Measurements from ENCODE around the gene PHF19.

The PHF19 gene

GRCh38 chr9:120853198-120853597 lies 23.8 kb downstream of the PHF19 start:
- DNase-seq (ENCODE audit: low read depth, low spot score), result no peak

- DNase-seq (ENCODE audit: low read depth, low spot score), result no peak
Observed at GRCh38 chr9:120852240-120853010, 24.6 kb downstream of the PHF19 start.

- DNase-seq (ENCODE audit: low read depth, low spot score), result no peak
Observed at GRCh38 chr9:120851449-120851848, 25.5 kb downstream of the PHF19 start.

DNA sequence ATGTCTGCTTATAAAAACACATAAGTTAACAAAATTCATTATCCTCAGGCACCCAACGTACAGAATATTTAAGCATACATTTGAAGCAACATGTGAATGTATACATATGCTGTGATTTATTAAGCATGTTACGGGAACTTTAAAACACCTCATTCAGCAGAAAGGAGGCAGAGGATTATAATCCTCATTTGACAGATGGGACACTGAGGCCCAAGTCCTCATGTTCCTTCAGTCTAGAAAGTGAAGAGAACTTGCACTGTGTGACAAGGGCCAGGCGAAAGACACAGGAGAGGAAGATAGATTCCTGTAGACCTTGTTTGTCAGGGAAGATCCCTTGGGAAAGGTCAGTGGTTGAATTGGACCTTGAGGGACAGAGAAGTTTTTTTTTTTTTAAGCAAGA lies 26.7 kb downstream of the PHF19 start:
- no peak for DNase-seq (ENCODE audit: low read depth, low spot score)

DNA sequence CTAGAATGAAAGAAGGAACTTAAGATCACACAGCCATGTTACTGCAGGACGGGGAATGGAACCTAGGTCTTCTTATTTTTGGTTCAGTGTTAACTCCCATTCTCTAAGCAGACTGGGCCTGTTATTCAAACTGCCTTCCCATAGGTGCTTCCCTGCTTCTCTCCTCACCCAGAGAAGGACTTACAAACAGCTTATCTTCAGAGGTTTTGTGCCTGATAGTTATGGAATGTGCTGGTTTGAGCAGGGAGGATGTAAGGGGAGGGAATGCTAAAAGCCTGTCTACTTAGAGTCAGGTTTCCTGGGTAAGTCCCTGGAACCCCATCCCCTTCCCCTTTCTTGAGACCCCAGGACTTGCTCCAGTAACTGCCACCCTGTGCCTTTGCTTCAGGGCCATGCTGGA lies 30.1 kb downstream of the PHF19 start:
- DNase-seq (ENCODE audit: low read depth, low spot score), result no peak

- no peak for DNase-seq (ENCODE audit: low read depth, low spot score)
Observed at GRCh38 chr9:120846251-120846889, 30.6 kb downstream of the PHF19 start.

GRCh38 chr9:120845255-120845654 lies 31.7 kb downstream of the PHF19 start:
- DNase-seq (ENCODE audit: low read depth, low spot score), result no peak

DNA sequence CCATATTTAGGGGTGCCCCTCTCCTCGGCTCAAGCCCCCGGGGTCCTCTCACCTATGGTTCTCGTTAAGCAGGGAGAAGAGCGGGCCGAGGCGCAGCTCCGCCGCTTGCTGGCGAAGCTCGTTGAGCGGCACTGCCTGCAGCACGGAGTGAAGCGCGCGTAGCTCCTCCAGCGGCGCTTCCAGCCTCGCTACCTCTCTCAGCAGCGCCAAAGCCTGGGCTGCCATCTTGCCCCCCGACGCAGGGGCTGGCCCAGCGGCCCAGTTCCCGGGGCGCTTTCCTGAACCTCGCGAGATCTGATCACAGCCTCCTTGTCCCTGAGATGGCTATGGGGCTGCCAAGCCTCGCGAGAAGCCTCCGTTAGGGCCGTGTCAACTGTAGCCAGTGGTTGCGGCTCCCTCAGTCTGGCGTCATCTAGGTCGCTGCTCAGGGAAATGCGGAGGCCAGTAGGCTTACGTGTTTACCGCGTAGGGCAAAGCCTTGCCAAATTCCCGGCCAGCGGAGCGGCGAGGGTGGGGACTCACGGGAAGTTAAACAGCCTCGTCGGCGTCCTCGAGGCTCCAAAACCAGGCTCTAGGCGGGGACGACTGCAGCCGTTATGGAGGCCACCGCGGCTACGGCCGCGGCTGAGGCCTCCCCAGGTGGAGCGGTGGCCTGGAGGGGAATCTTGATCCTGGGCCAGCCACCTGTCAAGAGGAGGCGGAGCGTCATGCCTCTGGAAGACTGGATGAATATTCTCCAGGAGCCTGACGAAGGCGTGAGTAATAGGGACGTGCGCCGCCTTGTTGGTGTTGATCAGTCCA lies 34.1 kb downstream of the PHF19 start, which contains the start of gene PSMD5:
Gene PSMD5, minus strand, starts transcription at position 238 of the 801 bp plus-strand sequence. Its CDS starts 13 bp downstream, at position 225.
- DNase-seq (ENCODE audit: low read depth, low spot score), result peak; percentile 87

DNA sequence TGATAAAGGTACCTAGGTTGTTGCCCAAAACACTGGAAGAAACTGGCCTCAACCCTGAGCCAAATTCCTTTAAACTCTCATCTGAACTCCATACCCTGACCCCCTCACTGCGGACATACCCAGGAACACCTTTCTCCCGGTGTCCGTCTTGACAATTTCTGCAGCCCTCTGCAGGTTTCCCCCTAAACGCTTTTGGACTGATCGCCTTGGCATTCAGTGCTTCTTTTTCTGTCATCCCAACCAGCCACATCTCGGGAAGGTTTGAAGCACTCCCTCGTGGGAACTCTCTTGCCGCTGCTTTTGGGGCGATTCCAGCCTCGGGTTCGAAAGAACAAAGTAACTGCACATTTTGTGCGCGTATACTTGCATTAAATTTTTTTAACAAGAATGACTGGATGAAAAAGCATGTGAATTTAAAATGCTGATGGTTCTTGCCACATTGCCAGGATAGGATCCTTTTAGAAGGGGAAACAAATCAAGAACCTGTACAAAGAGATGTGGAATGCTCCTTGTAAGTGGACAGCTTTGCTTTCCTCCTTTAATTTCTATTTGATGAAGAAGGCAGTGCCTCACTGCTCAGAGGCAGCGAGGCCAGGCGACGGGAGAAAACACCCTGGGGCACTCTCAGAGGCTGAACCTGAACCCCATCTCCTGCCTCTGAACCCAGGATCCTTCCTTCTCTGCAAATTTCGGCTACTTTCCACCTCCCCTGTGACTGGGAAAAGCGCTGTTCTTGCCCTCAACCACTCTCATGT lies 34.9 kb downstream of the PHF19 start:
- no peak for DNase-seq (ENCODE audit: low read depth, low spot score)

DNA sequence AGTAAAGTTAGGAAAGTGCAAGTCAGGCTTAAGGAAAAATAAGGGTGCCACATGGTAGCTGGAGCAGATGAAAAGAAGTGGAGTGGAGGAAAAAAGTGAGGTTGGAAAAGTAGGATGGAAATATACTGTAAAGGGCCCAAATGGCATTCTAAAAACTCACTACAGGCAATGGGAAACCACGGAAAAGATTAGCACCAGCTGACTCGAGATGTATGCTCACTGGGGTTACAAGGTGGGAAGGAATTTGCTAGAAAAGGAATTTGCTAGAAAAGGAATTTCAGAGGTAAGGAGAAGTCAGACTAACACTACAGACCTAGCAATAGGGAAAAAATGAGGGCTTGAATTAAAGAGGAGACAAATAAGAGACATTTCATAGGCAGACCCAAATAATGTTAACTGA lies 37.8 kb downstream of the PHF19 start:
- DNase-seq (ENCODE audit: low read depth, low spot score), result no peak

GRCh38 chr9:120837921-120838320 lies 39.1 kb downstream of the PHF19 start:
- DNase-seq (ENCODE audit: low read depth, low spot score), result no peak

DNA sequence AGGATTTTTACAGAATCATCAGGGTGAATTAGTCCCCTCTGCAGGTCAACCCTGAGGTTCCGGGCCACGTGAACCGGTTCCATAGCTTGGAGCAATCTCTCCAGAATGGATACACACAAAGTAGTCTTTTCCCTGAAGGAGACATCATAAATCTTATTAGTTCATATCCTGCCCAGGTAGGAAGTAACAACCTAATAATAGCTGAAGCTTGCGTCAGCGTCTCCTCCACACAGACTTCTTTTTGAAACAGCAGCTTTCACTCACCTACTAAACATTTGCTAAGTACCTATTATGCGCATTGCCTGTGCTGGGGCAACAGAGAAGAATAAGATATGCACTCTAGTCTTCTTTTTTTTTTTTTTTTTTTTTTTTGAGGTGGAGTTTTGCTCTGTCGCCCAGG lies 43.7 kb downstream of the PHF19 start:
- no peak for DNase-seq (ENCODE audit: low read depth, low spot score)

- no peak for DNase-seq (ENCODE audit: low read depth, low spot score)
Observed at GRCh38 chr9:120832807-120833206, 44.2 kb downstream of the PHF19 start.

GRCh38 chr9:120830865-120831264 lies 46.1 kb downstream of the PHF19 start:
- DNase-seq (ENCODE audit: low read depth, low spot score), result no peak

DNA sequence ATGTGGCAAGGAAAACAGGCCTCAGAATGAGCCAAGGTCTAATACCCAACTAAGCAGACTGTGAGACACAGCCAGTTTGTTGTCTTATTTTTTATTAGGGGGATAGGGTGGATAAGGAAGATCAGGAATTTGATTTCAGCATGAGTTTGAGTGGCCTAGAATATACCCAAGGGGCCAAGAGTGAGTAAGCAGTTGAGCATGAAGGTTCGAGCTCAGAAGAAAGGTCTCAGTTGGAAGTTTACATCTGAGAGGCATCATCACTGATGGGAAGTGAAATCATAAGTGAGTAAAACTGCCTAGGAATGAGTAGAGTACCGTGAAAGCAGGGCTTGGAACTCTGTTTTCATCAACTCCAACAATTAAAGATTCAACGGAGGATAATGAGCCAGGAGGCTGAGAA lies 46.8 kb downstream of the PHF19 start:
- no peak for DNase-seq (ENCODE audit: low read depth, low spot score)

DNA sequence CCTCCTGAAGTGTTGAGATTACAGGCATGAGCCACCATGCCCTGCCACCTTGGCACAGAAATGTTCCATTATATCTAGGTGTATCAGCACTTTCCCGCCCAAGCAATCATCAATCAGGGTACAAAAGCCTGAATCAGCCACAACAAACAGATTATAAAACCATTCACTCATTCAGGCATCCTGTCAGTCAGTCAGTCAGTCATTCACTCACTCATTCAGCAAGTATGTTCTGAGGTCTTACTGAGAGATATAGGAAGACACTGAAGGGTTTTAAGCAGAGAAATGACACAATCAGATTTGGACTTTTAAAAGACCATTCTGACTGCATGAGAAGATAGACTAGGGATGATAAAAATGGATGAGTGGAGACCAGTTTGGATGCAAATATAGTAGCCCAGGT lies 47.3 kb downstream of the PHF19 start:
- DNase-seq (ENCODE audit: low read depth, low spot score), result no peak

GRCh38 chr9:120820095-120820494 lies 56.9 kb downstream of the PHF19 start:
- DNase-seq (ENCODE audit: low read depth, low spot score), result no peak

DNA sequence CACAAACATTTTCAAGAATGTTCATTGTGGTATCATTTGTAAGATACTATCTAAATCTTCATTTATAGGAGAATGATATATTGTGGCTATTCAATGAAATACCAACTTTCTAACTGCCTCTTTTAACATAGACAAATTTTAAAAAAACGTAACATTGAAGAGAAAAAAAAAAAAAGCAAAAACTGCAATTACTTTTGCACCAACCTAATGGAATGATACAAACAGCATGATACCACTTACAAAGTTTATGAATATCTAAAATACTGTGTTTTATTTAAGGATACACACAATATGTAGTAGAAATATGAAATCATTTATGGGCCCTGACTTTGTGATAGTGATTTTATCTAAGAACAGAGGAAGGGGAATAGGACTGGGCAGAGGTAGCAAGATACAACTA lies 58.4 kb downstream of the PHF19 start:
- DNase-seq (ENCODE audit: low read depth, low spot score), result no peak

- DNase-seq (ENCODE audit: low read depth, low spot score), result no peak
Observed at GRCh38 chr9:120815075-120815474, 61.9 kb downstream of the PHF19 start.

DNA sequence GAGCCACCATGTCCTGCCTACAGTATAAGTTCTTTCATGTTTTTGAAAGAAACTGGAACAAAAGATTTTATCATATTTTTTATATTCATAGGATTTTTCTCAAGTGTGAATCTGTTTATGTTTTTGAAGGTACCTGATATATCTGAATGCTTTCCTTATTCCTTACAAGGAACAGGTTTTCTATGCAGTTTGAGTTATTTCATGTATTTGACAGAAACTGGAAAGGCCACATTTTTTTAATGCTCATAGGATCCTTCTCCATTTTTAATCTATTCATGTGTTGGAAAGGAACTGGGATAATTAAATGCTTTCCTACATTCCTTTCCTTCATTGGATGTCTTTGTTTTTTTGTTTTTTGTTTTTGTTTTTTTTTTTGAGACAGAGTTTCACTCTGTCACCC lies 68.1 kb downstream of the PHF19 start:
- DNase-seq (ENCODE audit: low read depth, low spot score), result no peak

- DNase-seq (ENCODE audit: low read depth, low spot score), result no peak
Observed at GRCh38 chr9:120807607-120808379, 69.2 kb downstream of the PHF19 start.

Measured in activated CD4-positive, CD25-positive, alpha-beta regulatory T cell treated with anti-CD3 and anti-CD28 coated beads, Interleukin-2, amount 50 U/mL, for 16 hours (primary cell).